UCSD-AML1 (cell line): ENCODE measurements around the gene IL21R.

Experiments
- DNase-seq: peaks from one replicate; lab custom pipeline; 2025; ENCODE audit not compliant: unreplicated experiment; lab: John Stamatoyannopoulos, UW

Gene IL21R

DNA sequence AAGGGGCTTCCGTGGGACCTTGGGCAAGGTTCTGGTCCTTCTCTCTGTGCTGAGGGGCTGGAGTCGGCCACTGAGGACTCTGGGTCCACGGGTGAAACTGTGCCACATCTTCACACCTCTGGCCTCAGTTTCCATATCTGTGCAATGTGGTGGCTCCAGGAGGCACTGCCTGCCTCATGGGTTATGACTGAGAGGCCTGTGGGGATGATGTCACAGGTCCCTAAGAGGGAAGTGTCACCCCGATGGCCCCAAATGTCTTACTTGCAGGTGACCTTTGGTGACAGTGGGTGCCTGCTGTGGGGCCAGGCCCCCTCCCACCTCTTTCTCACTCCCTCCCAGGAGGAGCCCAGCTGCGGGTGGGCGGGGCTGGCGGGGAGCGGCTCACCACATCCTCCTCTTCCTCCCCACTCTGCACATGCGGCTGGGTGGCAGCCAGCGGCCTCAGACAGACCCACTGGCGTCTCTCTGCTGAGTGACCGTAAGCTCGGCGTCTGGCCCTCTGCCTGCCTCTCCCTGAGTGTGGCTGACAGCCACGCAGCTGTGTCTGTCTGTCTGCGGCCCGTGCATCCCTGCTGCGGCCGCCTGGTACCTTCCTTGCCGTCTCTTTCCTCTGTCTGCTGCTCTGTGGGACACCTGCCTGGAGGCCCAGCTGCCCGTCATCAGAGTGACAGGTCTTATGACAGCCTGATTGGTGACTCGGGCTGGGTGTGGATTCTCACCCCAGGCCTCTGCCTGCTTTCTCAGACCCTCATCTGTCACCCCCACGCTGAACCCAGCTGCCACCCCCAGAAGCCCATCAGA lies at the start of gene IL21R:
Gene IL21R, plus strand, starts transcription at position 407 of the 801 bp plus-strand sequence. CDS start 27,898 bp downstream, outside the sequence.
- DNase-seq: peak; percentile 88

DNA sequence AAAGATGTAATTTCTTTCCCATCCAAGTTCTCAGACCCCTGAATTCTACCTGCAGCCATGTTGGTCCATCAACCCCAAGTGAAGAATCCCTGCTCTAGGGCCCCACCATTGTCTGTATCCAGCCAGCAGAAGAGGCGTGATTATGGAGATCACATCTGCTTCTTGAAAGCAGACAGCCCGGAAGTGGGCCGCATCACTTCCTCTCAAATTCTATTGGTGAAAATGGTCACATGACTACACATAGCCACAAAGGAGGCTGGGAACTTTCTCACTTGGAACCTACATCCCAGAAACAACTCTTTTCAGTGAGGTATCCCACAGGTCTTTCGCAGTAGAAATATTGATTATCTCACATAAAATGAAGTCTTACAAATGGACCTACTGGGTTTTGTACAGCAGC lies 48.1 kb upstream of the IL21R start:
- no peak for DNase-seq

GRCh38 chr16:27355610-27356009 lies 46.4 kb upstream of the IL21R start:
- DNase-seq: peak; percentile 61

DNA sequence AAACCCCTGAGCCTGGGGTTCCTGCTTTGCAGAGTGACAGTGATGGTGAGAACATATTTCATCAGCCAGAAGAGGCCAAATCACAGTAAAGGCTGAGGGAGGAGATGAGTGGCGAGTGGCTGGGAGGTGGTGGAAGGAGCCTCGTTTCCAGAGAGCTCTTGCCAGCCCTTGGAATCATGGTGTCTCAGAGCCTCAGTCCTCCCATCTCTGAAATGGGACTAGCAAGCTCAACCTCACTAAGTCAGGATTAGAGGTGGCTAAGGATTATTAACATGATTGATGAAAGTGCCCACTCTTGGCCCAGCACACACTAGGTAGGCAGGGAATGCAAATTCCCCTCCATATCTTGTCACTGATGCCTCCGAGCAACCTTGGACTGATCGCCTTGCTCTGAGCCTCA lies 45.2 kb upstream of the IL21R start:
- DNase-seq: no peak

GRCh38 chr16:27359051-27359450 lies 42.9 kb upstream of the IL21R start:
- DNase-seq: no peak

DNA sequence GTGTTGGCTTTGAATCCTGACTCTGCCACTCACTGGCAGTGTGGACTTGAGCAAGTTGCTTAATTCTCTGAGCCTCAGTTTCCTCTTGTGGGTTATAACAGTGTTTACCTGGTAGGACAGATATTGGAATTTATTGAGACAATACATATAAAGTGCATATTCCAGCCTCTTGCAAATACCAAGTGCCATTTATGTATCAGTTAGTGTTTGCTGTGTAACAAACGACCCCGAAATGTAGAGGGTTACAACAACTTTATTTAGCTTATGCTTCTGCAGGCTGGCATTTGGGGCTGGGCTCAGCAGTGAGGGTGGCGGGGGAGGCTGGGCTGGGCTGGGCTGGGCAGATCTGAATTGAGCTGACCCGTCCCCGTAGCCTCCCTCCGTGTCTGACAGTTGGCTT lies 42.4 kb upstream of the IL21R start:
- DNase-seq: no peak

GRCh38 chr16:27361987-27362386 lies 40.0 kb upstream of the IL21R start:
- no peak for DNase-seq

GRCh38 chr16:27362570-27363245 lies 39.3 kb upstream of the IL21R start:
- no peak for DNase-seq

DNA sequence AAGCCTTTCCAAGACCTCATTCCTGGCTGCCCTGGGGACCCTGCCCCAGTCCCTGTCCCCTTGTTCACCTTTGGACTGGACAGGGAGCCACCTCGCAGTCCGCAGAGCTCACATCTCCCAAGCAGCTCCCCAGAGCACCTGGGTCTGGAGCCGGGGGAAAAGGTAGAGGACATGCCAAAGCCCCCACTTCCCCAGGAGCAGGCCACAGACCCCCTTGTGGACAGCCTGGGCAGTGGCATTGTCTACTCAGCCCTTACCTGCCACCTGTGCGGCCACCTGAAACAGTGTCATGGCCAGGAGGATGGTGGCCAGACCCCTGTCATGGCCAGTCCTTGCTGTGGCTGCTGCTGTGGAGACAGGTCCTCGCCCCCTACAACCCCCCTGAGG lies 38.7 kb upstream of the IL21R start:
- no peak for DNase-seq

DNA sequence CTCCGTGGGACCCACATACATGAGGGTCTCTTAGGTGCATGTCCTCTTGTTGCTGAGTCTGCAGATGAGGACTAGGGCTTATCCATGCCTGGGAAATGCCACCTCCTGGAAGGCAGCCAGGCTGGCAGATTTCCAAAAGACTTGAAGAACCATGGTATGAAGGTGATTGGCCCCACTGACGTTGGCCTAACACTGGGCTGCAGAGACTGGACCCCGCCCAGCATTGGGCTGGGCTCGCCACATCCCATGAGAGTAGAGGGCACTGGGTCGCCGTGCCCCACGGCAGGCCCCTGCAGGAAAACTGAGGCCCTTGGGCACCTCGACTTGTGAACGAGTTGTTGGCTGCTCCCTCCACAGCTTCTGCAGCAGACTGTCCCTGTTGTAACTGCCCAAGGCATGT lies 38.2 kb upstream of the IL21R start:
- DNase-seq: no peak

DNA sequence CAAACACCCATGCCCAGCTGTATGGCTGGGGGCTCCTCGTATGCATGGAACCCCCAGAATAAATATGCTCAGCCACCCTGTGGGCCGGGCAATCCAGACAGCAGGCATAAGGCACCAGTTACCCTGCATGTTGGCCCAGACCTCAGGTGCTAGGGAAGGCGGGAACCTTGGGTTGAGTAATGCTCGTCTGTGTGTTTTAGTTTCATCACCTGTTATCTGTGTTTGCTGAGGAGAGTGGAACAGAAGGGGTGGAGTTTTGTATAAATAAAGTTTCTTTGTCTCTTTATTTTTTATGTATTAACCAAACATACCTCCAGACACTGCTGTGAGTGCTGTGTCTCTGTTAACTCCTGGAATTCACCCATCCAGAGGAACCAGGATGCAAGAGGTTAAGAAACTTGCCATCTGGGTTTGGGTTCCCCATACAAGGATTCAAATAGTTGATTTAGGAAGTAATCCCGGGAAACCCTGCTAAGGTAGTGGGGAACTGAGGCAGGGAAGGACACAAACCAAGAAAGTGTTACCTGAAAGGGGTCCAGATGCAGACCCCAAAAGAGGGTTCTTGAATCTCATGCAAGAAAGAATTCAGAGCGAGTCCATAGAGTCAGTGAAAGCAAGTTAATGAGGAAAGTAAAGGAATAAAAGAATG lies 37.4 kb upstream of the IL21R start:
- DNase-seq: no peak

DNA sequence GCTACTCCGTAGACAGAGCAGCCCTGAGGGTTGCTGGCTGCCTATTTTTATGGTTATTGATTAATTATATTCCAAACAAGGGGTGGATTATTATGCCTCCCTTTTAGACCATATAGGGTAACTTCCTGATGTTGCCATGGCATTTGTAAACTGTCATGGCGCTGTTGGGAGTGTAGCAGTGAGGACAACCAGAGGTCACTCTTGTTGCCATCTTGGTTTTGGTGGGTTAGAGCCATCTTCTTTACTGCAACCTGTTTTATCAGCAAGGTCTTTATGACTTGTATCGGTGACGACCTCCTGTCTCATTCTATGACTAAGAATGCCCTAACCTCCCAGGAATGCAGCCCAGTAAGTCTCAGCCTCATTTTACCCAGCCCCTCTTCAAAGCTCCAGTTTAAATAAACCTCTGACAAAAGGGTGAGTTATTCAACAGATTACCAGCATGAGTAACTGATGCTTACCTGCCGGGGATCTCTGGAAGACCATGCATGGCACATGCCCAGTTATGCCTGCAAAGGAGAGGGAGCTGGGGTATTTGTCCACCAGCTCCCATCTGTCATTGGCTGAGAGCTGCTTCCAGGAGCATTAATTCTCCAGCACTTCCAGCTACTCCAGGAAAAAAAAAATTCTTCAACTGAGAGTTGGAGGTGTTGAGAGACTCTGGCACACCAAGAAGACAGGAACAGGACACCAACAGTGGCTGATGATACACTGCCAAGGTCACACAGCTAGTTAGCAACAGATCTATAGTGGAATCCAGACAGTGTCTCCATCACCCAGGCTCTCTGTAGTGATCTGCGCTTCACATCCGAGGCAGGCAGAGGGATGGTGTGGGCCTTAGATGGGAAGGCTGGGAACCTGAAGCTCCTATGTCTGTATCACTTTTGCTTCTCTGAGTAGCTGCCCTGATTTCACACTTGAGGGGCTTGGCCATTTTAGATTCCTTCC lies 36.6 kb upstream of the IL21R start:
- no peak for DNase-seq

- peak; percentile 56 for DNase-seq
These were observed 35.1 kb upstream of the IL21R start for GRCh38 chr16:27366687-27367460.

GRCh38 chr16:27367461-27368357 lies 34.3 kb upstream of the IL21R start:
- peak; percentile 77 for DNase-seq

DNA sequence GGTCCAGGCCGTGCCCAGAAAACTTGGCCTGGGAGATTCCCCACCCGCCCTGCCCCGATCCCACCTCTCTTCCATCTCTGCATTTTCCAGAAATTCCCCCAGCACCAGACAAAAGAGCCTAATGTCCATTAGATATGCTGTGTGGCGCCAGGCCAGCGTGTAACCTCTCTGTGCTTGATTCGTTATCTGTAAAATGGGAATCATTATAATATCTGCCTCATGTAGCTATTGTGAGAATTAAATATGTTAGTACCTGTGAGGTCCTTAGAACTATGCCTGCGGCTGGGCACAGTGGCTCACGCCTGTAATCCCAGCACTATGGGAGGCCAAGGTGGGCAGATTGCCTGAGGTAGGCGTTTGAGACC lies 33.6 kb upstream of the IL21R start:
- no peak for DNase-seq

DNA sequence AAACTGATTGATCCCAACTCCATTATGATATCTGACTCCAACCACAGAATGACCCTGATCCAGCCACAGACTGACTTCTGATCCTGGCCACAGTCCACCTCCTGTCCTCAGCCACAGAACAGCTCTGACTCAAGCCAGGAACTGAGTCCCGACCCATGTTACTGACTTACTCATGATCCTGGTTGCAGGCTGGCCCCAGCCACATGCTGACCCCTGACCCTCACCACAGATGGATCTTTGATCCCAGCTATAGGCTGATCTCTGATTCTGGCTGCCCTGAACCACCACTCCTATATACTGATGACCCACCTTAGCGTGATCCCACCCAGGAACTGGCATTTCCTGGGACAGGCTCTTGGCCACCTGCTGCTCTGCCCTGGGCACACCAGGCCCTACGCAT lies 32.2 kb upstream of the IL21R start:
- no peak for DNase-seq

DNA sequence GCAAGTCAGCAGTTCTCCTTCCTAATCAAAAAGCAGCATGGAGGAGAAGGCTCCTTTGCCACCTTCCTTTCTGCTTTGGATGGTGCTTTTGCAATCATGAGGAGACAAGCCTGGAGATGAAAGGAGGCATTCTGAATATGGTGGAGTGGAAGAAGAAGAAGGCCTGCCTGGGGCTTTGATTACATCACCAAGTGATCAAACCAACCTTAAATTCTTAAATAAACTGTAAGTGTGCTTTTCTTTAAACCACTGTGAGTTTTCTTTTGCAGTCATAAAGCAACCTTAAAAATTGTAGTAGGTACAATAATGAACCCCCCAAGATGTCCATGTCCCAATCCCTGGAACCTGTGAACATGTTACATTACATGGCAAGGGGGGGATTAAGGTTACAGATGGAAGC lies 31.7 kb upstream of the IL21R start:
- no peak for DNase-seq

GRCh38 chr16:27373312-27373711 lies 28.7 kb upstream of the IL21R start:
- DNase-seq: no peak

GRCh38 chr16:27374221-27374803 lies 27.7 kb upstream of the IL21R start:
- DNase-seq: peak; percentile 38
